ENCODE data around the gene FASN.

GRCh38 chr17:82121246-82121645 is 23.2 kb upstream of the FASN start:
- TF ChIP-seq SUZ12 (IDR thresholded peaks at IDR 0.05) (no peak), CTBP1 (IDR thresholded peaks at IDR 0.05; ENCODE audit: borderline replicate concordance) (no peak)

Measured in HEK293T (cell line).